IPS DF 19.7 (cell line): Measurements from ENCODE around the gene IL6R.

Experiments used
- DNase-seq: peaks from one replicate; pipeline ENCODE4 v3.0.0-alpha.2; 2013; ENCODE audit warnings: low read depth, low spot score

IL6R gene

DNA sequence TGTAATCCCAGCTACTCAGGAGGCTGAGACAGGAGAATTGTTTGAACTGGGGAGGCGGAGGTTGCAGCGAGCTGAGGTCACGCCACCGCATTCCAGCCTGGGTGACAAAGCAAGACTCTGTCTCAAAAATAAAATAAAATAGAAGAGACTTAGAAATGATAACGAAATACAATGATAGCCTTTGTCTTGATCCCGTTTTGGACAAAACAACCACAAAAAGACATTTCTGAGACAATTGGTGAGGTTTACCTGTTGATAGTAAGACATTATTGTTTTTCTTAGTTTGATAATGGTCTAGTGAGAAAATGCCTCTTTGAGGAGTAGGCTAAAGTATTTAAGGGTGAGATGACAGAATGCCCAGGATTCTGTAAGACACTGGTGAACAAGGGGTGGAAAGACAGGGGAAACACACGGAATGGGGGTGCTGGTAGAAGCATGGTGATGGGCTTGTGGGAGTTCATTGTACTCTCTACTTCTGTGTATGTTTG lies 109.0 kb downstream of the IL6R start:
- no peak for DNase-seq

DNA sequence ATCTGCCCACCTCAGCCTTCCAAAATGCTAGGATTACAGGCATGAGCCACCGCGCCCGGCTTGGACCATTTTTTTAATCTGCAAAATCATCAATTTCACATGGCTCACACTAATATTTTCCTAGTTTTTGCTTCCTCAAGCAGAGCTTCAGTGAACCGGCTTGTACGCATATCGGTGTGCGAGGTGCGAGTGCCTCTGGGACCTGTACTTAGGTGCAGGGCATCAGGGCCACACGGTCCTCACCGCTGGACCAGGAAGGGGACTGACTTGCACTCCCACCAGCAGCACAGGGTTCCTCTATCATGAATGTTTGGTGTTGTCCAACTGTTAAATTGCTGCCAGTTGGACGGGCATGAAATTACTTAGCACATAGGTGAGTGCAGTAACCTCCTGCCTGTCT lies 112.5 kb downstream of the IL6R start:
- no peak for DNase-seq
